HFFc6 (cell line): ENCODE measurements around the gene TMED6. TPM values are rescaled to one million over a fixed set of nuclear protein-coding genes. Genes with fewer than 3 reads are reported as not detected.

Experiments used
- DNase-seq: peaks from one replicate; pipeline ENCODE4 v3.0.0-alpha.2; 2018
- H3K27ac Mint-ChIP-seq: 2 replicates; pipeline ENCODE4 v1.8.0; 2020; ENCODE audit warnings: mild to moderate bottlenecking, mixed read lengths
- H3K27me3 Mint-ChIP-seq: 2 replicates; pipeline ENCODE4 v1.8.0; 2021; ENCODE audit warnings: mild to moderate bottlenecking, moderate library complexity, mixed read lengths; ENCODE audit not compliant: insufficient read depth
- H3K36me3 Mint-ChIP-seq: 2 replicates; pipeline ENCODE4 v1.8.0; 2021; ENCODE audit warnings: low read depth, mixed read lengths
- H3K4me1 Mint-ChIP-seq: 2 replicates; pipeline ENCODE4 v1.8.0; 2020; ENCODE audit warnings: low read depth, mixed read lengths
- H3K4me3 Mint-ChIP-seq: 2 replicates; pipeline ENCODE4 v1.8.0; 2020; ENCODE audit warnings: mild to moderate bottlenecking, moderate library complexity, mixed read lengths
- H3K9me3 Mint-ChIP-seq: 2 replicates; pipeline ENCODE4 v1.8.0; 2020; ENCODE audit warnings: mild to moderate bottlenecking, mixed read lengths
- total RNA-seq, 6 experiments: library from RNA; stranded (reverse); fragmentation: NEBNext Ultra II Directional; extraction: Animal tissue kit (Norgen Biotek cat#: 25700); gene quantifications; 2 replicates in 1 of 6; 3 replicates in 5 of 6; pipeline ENCODE4 v1.2.3, GENCODE V29; 2021
- TF ChIP-seq, protein P1 (sequence below): fragments of 200-600 bp; sonication (generic); IDR thresholded peaks from 2 replicates; pipeline ENCODE4 v1.5.0; 2021; ENCODE audit warnings: antibody characterized with exemption, mild to moderate bottlenecking

The TMED6 gene
- total RNA-seq, 6 experiments from 2014 or later, result 0.21 to 0.40 (median 0.26) TPM; not detected in 2

DNA sequence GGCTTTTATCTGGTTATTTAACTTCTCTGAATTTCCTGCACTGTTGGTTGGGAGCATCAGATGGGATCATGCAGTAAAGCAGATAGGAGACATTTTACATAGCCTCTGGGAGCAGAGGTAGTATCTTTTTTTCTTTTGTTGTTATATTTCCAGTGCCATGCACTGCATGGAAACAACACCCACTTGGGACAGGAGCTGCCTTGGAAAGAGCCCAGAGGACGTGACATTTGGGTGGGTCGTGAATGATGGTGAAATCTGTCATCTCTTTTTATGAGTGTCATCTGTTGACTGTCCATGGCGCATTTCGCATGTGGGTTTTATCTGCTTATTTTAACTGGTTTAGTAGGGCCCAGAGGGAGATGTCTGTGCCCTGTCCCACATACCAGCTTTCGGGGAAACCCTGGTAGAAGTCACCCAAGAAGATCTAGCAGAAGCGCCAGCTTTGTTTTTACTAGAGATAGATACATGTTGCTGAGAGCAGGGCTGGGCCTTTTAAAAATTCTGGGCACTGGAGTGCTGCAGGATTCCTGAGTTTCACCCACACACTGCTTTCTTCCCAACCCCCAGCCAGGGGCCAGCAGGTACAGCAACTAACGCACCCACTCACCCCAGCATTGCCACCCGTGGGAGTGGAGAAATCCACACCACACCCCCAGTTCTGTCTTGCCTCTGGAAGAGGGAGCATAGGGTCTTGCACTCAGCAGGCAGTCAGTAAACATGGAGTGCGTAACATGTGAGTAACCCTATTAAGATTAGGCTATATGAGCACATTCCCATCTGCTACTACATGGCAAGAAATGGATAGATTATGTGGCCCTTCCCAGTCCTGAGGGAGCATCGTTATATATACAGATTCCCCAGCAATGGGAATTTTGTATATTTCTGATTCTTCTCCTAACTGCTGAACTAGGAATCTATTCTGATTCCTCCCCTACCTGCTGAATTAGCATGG is 42.6 kb upstream of the TMED6 start:
- DNase-seq, result no peak
- Mint-ChIP-seq H3K27ac (no peak overlapping the region), H3K27me3 (peaks cover 4% of the 10 kb centered on the region; the same call in 1 of the 2 replicates), H3K4me3 (no peak overlapping the region), H3K4me1 (peaks cover 34% of the 10 kb centered on the region), H3K9me3 (no peaks in the 10 kb centered on the region), H3K36me3 (no peaks in the 10 kb centered on the region)
- TF ChIP-seq, protein P1, sequence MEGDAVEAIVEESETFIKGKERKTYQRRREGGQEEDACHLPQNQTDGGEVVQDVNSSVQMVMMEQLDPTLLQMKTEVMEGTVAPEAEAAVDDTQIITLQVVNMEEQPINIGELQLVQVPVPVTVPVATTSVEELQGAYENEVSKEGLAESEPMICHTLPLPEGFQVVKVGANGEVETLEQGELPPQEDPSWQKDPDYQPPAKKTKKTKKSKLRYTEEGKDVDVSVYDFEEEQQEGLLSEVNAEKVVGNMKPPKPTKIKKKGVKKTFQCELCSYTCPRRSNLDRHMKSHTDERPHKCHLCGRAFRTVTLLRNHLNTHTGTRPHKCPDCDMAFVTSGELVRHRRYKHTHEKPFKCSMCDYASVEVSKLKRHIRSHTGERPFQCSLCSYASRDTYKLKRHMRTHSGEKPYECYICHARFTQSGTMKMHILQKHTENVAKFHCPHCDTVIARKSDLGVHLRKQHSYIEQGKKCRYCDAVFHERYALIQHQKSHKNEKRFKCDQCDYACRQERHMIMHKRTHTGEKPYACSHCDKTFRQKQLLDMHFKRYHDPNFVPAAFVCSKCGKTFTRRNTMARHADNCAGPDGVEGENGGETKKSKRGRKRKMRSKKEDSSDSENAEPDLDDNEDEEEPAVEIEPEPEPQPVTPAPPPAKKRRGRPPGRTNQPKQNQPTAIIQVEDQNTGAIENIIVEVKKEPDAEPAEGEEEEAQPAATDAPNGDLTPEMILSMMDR, result no peak

DNA sequence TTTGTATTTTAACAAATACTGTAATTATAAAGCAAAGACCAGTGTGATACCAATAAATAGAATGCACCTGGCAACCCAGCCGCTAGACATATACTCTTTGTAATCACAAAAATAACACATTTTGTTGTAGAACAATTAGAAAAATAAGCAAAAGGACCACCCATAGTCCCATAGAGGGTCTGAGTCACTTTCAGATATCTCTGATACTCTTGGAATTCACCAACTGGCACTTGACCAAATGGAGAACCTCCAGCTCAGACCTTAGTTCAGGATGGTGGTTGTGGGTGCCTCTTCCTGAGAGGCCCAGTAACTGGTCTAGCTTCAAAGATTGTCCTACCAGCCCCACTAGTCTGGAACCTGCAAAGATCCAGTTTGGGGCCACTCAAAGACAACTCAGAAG is 35.0 kb upstream of the TMED6 start:
- H3K9me3 Mint-ChIP-seq, result no peaks in the 10 kb centered on the region
- peaks cover 31% of the 10 kb centered on the region for H3K36me3 Mint-ChIP-seq
- H3K4me3 Mint-ChIP-seq, result peak overlapping the region; percentile 96
- H3K27ac Mint-ChIP-seq, result peak overlapping the region; percentile 90; the same call in 1 of the 2 replicates
- H3K4me1 Mint-ChIP-seq, result peaks cover 34% of the 10 kb centered on the region
- DNase-seq, result peak; percentile 16
- H3K27me3 Mint-ChIP-seq, result no peaks in the 10 kb centered on the region; the same call in 1 of the 2 replicates
- TF ChIP-seq, protein P1, result no peak

DNA sequence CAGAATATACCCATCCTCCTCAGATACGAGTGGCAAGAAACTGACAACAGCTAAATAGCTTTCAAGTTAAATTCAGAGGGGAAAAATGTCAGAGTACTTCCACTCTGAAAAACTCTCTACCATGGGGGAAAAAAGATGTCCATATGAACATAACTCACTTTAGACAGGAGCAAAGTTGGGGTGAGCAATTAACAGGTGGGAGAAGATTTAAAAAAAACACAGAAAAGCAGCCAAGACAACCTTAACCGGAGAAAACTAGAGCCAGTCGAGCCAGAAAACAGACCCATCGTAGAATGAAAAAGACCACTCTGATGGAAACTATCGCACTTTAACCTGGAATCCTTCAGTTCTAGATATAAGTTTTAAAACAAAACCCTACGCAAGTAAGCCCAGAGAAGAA is 33.4 kb upstream of the TMED6 start:
- Mint-ChIP-seq H3K27me3 (no peaks in the 10 kb centered on the region; the same call in 1 of the 2 replicates), H3K4me3 (peak overlapping the region; percentile 96), H3K4me1 (peaks cover 34% of the 10 kb centered on the region), H3K36me3 (peaks cover 31% of the 10 kb centered on the region), H3K9me3 (no peaks in the 10 kb centered on the region), H3K27ac (peak overlapping the region; percentile 89)
- TF ChIP-seq, protein P1, result no peak
- no peak for DNase-seq

DNA sequence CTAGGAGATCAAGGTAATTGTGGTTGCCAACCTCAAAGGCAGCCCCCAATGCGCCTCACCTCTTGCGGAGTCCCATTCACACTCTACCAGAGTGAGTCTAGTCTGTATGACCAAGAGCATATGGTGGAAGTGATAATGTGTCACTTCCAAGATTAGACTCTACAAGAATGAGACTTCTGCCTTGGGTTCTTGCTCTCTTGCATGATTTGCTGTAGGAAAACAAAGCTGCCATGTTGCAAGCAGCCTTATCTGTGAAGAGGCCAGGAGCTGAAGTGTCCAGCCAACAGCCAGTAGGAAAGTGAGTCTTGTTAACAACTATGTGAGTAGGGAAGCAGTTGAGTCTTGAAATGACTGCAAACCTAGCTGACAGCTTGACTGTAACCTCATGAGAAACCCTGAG is 30.8 kb upstream of the TMED6 start:
- Mint-ChIP-seq H3K4me1 (peaks cover 43% of the 10 kb centered on the region), H3K9me3 (no peaks in the 10 kb centered on the region)
- no peak for DNase-seq

DNA sequence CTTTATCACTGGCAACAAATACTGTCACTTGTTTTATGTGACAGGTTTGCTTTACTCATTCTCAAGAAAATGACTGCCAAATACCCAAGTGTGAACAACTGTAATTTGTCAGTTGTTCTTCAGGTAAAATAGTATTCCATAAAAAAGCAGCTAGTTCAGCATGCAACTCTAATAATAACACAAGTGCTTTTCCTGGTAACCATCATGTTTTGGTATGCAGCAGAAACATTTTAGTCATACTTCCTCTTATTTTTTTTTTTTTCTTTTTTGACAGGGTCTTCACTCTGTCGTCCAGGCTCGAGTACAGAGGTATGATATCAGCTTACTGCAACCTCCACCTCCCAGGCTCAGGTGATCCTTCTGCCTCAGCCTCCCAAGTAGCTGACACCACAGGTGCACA is 29.6 kb upstream of the TMED6 start:
- Mint-ChIP-seq H3K9me3 (no peaks in the 10 kb centered on the region), H3K36me3 (peaks cover 47% of the 10 kb centered on the region), H3K27ac (peak overlapping the region; percentile 24; the same call in 1 of the 2 replicates), H3K4me1 (peaks cover 43% of the 10 kb centered on the region), H3K4me3 (no peak overlapping the region), H3K27me3 (no peaks in the 10 kb centered on the region; the same call in 1 of the 2 replicates)
- no peak for DNase-seq
- TF ChIP-seq, protein P1, result no peak

More for the DNA sequence above, 30.8 kb upstream of the TMED6 start:
- peaks cover 46% of the 10 kb centered on the region for H3K36me3 Mint-ChIP-seq
- H3K27me3 Mint-ChIP-seq, result no peaks in the 10 kb centered on the region; the same call in 1 of the 2 replicates
- TF ChIP-seq, protein P1, result no peak
- no peak overlapping the region for H3K4me3 Mint-ChIP-seq
- no peak overlapping the region; the same call in 1 of the 2 replicates for H3K27ac Mint-ChIP-seq
